HG03025 (cell line): Measurements from ENCODE around the gene ABLIM3.
"Not testable (repeated sequence)": the region's sequence is repeated elsewhere in the genome, so short reads cannot be mapped to it uniquely, and the experiment has no call there.

ENCODE experiments used
- ATAC-seq: cut with Tn5 transposase; IDR thresholded peaks from one replicate; pipeline ENCODE4 v1.9.1; 2021; ENCODE audit warnings: mild to moderate bottlenecking, moderate library complexity; ENCODE audit not compliant: unreplicated experiment, low FRiP score

ABLIM3 gene

GRCh38 chr5:149246906-149247305 is 105.6 kb downstream of the ABLIM3 start:
- ATAC-seq: no peak

GRCh38 chr5:149247726-149248125 is 106.4 kb downstream of the ABLIM3 start:
- ATAC-seq: no peak

- ATAC-seq: no peak
These were observed 110.3 kb downstream of the ABLIM3 start for GRCh38 chr5:149251546-149251945.

GRCh38 chr5:149254506-149254905 is 113.2 kb downstream of the ABLIM3 start:
- ATAC-seq: no peak

- ATAC-seq: no peak
These were observed 115.2 kb downstream of the ABLIM3 start for GRCh38 chr5:149256451-149256850.

GRCh38 chr5:149257131-149257530 is 115.8 kb downstream of the ABLIM3 start:
- ATAC-seq: no peak

GRCh38 chr5:149257889-149258705 is 116.8 kb downstream of the ABLIM3 start:
- ATAC-seq: no peak

GRCh38 chr5:149260761-149261160 is 119.5 kb downstream of the ABLIM3 start:
- no peak for ATAC-seq

GRCh38 chr5:149261246-149261645 is 120.0 kb downstream of the ABLIM3 start:
- no peak for ATAC-seq

- ATAC-seq: no peak
These were observed 121.0 kb downstream of the ABLIM3 start for GRCh38 chr5:149262315-149262714.

GRCh38 chr5:149264439-149265067 is 123.3 kb downstream of the ABLIM3 start:
- peak; percentile 65 for ATAC-seq

- ATAC-seq: no peak
These were observed 123.8 kb downstream of the ABLIM3 start for GRCh38 chr5:149265068-149265465.

GRCh38 chr5:149265597-149265996 is 124.3 kb downstream of the ABLIM3 start:
- ATAC-seq: no peak

GRCh38 chr5:149267241-149267973 is 126.1 kb downstream of the ABLIM3 start:
- ATAC-seq: no peak

- ATAC-seq: no peak
These were observed 127.8 kb downstream of the ABLIM3 start for GRCh38 chr5:149268928-149269557.

- no peak for ATAC-seq
These were observed 130.0 kb downstream of the ABLIM3 start for GRCh38 chr5:149271195-149271715.

GRCh38 chr5:149271716-149272563 is 130.6 kb downstream of the ABLIM3 start, which contains the start of gene AFAP1L1:
Gene AFAP1L1, plus strand, starts transcription at chr5:149271859. Its CDS starts 110 bp downstream, at chr5:149271969.
- no peak for ATAC-seq

- ATAC-seq: not testable (repeated sequence)
These were observed 131.5 kb downstream of the ABLIM3 start for GRCh38 chr5:149272781-149273180.

- ATAC-seq: no peak
These were observed 131.9 kb downstream of the ABLIM3 start for GRCh38 chr5:149273237-149273636.

GRCh38 chr5:149273950-149274349 is 132.7 kb downstream of the ABLIM3 start:
- ATAC-seq: no peak
